ENCODE results near the gene KITLG. TPM values are rescaled to one million over a fixed set of nuclear protein-coding genes. Genes with fewer than 3 reads are reported as not detected.
"Not testable (repeated sequence)": the region's sequence is repeated elsewhere in the genome, so short reads cannot be mapped to it uniquely, and the experiment has no call there.

Gene KITLG, protein sequence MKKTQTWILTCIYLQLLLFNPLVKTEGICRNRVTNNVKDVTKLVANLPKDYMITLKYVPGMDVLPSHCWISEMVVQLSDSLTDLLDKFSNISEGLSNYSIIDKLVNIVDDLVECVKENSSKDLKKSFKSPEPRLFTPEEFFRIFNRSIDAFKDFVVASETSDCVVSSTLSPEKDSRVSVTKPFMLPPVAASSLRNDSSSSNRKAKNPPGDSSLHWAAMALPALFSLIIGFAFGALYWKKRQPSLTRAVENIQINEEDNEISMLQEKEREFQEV
- total RNA-seq (7.5 TPM), polyA plus RNA-seq (8.6 TPM)
- long read RNA-seq, donor 1 = 0 reads
- long read RNA-seq, donor 2 = 0 reads
- long read RNA-seq, donor 3, full-length matches to known transcripts = 3 of 3 reads
- long read RNA-seq, donor 3, partial matches to known transcripts = 0 of 3 reads
- long read RNA-seq, donor 3, other reads (novel, unspliced or antisense) = 0 of 3 reads
- long read RNA-seq, donor 4, full-length matches to known transcripts = 2 of 2 reads
- long read RNA-seq, donor 4, partial matches to known transcripts = 0 of 2 reads
- long read RNA-seq, donor 4, other reads (novel, unspliced or antisense) = 0 of 2 reads
- long read RNA-seq, donor 5, full-length matches to known transcripts = 5 of 5 reads
- long read RNA-seq, donor 5, partial matches to known transcripts = 0 of 5 reads
- long read RNA-seq, donor 5, other reads (novel, unspliced or antisense) = 0 of 5 reads
- long read RNA-seq, donor 6, full-length matches to known transcripts = 3 of 3 reads
- long read RNA-seq, donor 6, partial matches to known transcripts = 0 of 3 reads
- long read RNA-seq, donor 6, other reads (novel, unspliced or antisense) = 0 of 3 reads
- long read RNA-seq, donor 7, full-length matches to known transcripts = 4 of 4 reads
- long read RNA-seq, donor 7, partial matches to known transcripts = 0 of 4 reads
- long read RNA-seq, donor 7, other reads (novel, unspliced or antisense) = 0 of 4 reads
- long read RNA-seq, donor 8, full-length matches to known transcripts = 1 of 1 reads
- long read RNA-seq, donor 8, partial matches to known transcripts = 0 of 1 reads
- long read RNA-seq, donor 8, other reads (novel, unspliced or antisense) = 0 of 1 reads
- long read RNA-seq, donor 9, full-length matches to known transcripts = 4 of 4 reads
- long read RNA-seq, donor 9, partial matches to known transcripts = 0 of 4 reads
- long read RNA-seq, donor 9, other reads (novel, unspliced or antisense) = 0 of 4 reads
- long read RNA-seq, donor 10, full-length matches to known transcripts = 3 of 3 reads
- long read RNA-seq, donor 10, partial matches to known transcripts = 0 of 3 reads
- long read RNA-seq, donor 10, other reads (novel, unspliced or antisense) = 0 of 3 reads

DNA sequence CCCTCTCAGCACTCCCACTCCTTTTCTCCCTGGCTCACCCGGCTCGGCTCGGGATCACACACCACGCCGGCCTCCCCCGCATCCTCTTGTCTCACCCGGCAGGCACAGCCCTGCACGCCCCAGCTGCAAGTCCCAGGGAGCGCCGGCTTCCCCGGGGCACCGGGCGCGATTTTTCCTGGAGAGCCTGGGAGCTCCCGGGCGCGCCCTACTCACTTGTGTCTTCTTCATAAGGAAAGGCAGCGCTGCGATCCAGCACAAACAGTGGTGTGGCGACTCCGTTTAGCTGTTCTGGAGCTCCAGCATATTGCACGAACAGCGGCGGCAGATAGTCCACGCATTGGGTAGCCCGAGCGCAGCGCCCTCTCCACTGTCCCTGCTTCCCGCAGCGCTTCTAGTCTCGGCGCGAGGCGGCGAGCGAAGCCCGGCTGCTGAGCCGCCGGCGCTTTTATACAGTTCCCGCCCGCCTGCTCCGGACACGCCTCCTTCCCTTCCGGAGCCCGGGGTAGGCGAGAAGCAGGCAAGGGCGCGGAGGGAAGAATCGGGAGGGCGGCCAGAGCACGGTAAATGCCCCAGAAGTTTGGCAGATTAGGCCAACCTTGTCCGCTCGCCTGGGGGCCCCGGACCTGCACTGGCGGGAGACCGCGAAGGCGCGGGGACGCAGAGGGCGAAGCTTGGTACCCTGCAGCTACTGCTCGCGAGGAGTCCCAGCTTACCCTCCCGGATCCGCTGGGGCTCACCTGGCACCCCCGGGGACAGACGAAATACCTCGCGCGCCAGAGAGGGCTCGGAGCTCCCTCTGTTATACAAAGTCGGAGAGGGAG lies at the start of gene KITLG:
TSS of gene KITLG (minus strand) at position 421 of the 821 bp plus-strand sequence. CDS start at position 228, 193 bp downstream.
- peak within 1 kb of the TSS; percentile 23 to 41 for H3K4me3 ChIP-seq (ENCODE audit: low read length in 2 of 2)
- H3K4me1 ChIP-seq (ENCODE audit: control insufficient read depth in 2 of 2, insufficient read depth in 2 of 2, low read length in 2 of 2) = no peaks in the 10 kb centered on the region
- no peaks in the 10 kb centered on the region for H3K36me3 ChIP-seq (ENCODE audit: control insufficient read depth in 2 of 2, insufficient read depth in 2 of 2, low read length in 1 of 2)
- peaks cover 22 to 43% of the 10 kb centered on the region in 2 donors for H3K27me3 ChIP-seq (ENCODE audit: control insufficient read depth in 2 of 2, insufficient read depth in 1 of 2, low read length in 1 of 2)
- peaks cover 0 to 4% of the 10 kb centered on the region in 2 donors for H3K9me3 ChIP-seq (ENCODE audit: control insufficient read depth in 2 of 2, insufficient read depth in 1 of 2, low read length in 1 of 2)
- DNase-seq (ENCODE audit: low read depth in 6 of 9, low spot score in 9 of 9) = peak in 6 of 9 donors; percentile 5 to 46 (median 14)
- peak within 1 kb of the TSS in 1 of 2 donors; percentile 36 for H3K27ac ChIP-seq (ENCODE audit: low read depth in 1 of 2, low read length in 1 of 2)
- WGBS = 1% methylated on average over 73 of the region's 73 CpGs

DNA sequence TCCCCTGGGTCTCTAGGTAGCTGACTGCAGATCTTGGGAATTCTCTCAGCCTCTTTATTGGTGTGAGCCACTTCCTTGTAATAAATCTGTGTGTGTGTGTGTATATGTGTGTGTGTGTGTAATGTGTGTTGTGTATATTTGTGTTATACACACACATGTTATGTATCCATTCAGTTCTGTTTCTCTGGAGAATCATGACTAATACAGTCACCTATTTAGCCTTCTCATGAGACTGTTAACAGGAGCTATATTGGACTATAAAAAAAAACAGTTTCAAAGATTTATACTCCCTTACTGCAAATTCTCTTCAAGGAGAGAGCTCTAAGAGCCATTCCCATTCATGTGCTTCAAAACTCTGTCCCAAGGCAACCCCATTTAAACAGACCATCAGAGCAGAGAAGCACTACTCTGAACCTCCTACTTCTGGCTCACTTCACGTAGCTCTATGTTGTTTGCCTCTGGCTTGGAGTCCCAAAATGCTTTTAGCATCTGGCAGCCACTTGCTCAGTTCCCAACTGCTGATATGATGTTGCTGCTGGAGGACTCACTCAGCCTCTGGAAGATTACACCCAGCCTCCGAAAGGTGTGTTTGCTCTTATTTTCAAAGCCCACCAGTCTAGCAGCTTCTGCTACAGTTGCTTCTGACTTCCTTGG lies 48.7 kb upstream of the KITLG start:
- Histone ChIP-seq H3K27me3 (ENCODE audit: control insufficient read depth in 2 of 2, insufficient read depth in 1 of 2, low read length in 1 of 2) (no peaks in the 10 kb centered on the region), H3K36me3 (ENCODE audit: control insufficient read depth in 2 of 2, insufficient read depth in 2 of 2, low read length in 1 of 2) (no peaks in the 10 kb centered on the region), H3K9me3 (ENCODE audit: control insufficient read depth in 2 of 2, insufficient read depth in 1 of 2, low read length in 1 of 2) (no peaks in the 10 kb centered on the region), H3K27ac (ENCODE audit: low read depth in 1 of 2, low read length in 1 of 2) (no peak overlapping the region), H3K4me1 (ENCODE audit: control insufficient read depth in 2 of 2, insufficient read depth in 2 of 2, low read length in 2 of 2) (no peaks in the 10 kb centered on the region), H3K4me3 (ENCODE audit: low read length in 2 of 2) (no peak overlapping the region)
- 88% methylated on average over 2 of the region's 2 CpGs for WGBS
- DNase-seq (ENCODE audit: low read depth in 6 of 9, low spot score in 9 of 9) = no peak

GRCh38 chr12:88628035-88628434 lies 47.8 kb upstream of the KITLG start:
- not testable (repeated sequence) for H3K36me3 ChIP-seq (ENCODE audit: control insufficient read depth in 2 of 2, insufficient read depth in 2 of 2, low read length in 1 of 2); H3K27me3 ChIP-seq (ENCODE audit: control insufficient read depth in 2 of 2, insufficient read depth in 1 of 2, low read length in 1 of 2); DNase-seq (ENCODE audit: low read depth in 6 of 9, low spot score in 9 of 9); H3K4me3 ChIP-seq (ENCODE audit: low read length in 2 of 2); H3K9me3 ChIP-seq (ENCODE audit: control insufficient read depth in 2 of 2, insufficient read depth in 1 of 2, low read length in 1 of 2); H3K27ac ChIP-seq (ENCODE audit: low read depth in 1 of 2, low read length in 1 of 2); H3K4me1 ChIP-seq (ENCODE audit: control insufficient read depth in 2 of 2, insufficient read depth in 2 of 2, low read length in 2 of 2)
- WGBS = 88% methylated on average over 1 of the region's 1 CpG

GRCh38 chr12:88627501-88627900 lies 47.2 kb upstream of the KITLG start:
- Histone ChIP-seq H3K9me3 (ENCODE audit: control insufficient read depth in 2 of 2, insufficient read depth in 1 of 2, low read length in 1 of 2) (no peaks in the 10 kb centered on the region), H3K4me1 (ENCODE audit: control insufficient read depth in 2 of 2, insufficient read depth in 2 of 2, low read length in 2 of 2) (no peaks in the 10 kb centered on the region), H3K4me3 (ENCODE audit: low read length in 2 of 2) (no peak overlapping the region), H3K27me3 (ENCODE audit: control insufficient read depth in 2 of 2, insufficient read depth in 1 of 2, low read length in 1 of 2) (no peaks in the 10 kb centered on the region), H3K36me3 (ENCODE audit: control insufficient read depth in 2 of 2, insufficient read depth in 2 of 2, low read length in 1 of 2) (no peaks in the 10 kb centered on the region), H3K27ac (ENCODE audit: low read depth in 1 of 2, low read length in 1 of 2) (no peak overlapping the region)
- 89% methylated on average over 1 of the region's 1 CpG for WGBS
- DNase-seq (ENCODE audit: low read depth in 6 of 9, low spot score in 9 of 9) = no peak

GRCh38 chr12:88625356-88625755 lies 45.1 kb upstream of the KITLG start:
- WGBS = 91% methylated on average over 7 of the region's 7 CpGs
- no peaks in the 10 kb centered on the region for H3K9me3 ChIP-seq (ENCODE audit: control insufficient read depth in 2 of 2, insufficient read depth in 1 of 2, low read length in 1 of 2)
- H3K27ac ChIP-seq (ENCODE audit: low read depth in 1 of 2, low read length in 1 of 2) = no peak overlapping the region
- no peaks in the 10 kb centered on the region for H3K4me1 ChIP-seq (ENCODE audit: control insufficient read depth in 2 of 2, insufficient read depth in 2 of 2, low read length in 2 of 2)
- no peak for DNase-seq (ENCODE audit: low read depth in 6 of 9, low spot score in 9 of 9)
- H3K4me3 ChIP-seq (ENCODE audit: low read length in 2 of 2) = no peak overlapping the region
- no peaks in the 10 kb centered on the region for H3K27me3 ChIP-seq (ENCODE audit: control insufficient read depth in 2 of 2, insufficient read depth in 1 of 2, low read length in 1 of 2)
- H3K36me3 ChIP-seq (ENCODE audit: control insufficient read depth in 2 of 2, insufficient read depth in 2 of 2, low read length in 1 of 2) = no peaks in the 10 kb centered on the region

GRCh38 chr12:88624911-88625310 lies 44.6 kb upstream of the KITLG start:
- Histone ChIP-seq H3K4me1 (ENCODE audit: control insufficient read depth in 2 of 2, insufficient read depth in 2 of 2, low read length in 2 of 2) (no peaks in the 10 kb centered on the region), H3K9me3 (ENCODE audit: control insufficient read depth in 2 of 2, insufficient read depth in 1 of 2, low read length in 1 of 2) (no peaks in the 10 kb centered on the region), H3K27me3 (ENCODE audit: control insufficient read depth in 2 of 2, insufficient read depth in 1 of 2, low read length in 1 of 2) (no peaks in the 10 kb centered on the region), H3K4me3 (ENCODE audit: low read length in 2 of 2) (no peak overlapping the region), H3K36me3 (ENCODE audit: control insufficient read depth in 2 of 2, insufficient read depth in 2 of 2, low read length in 1 of 2) (no peaks in the 10 kb centered on the region), H3K27ac (ENCODE audit: low read depth in 1 of 2, low read length in 1 of 2) (no peak overlapping the region)
- 90% methylated on average over 3 of the region's 3 CpGs for WGBS
- DNase-seq (ENCODE audit: low read depth in 6 of 9, low spot score in 9 of 9) = no peak

- no peak for DNase-seq (ENCODE audit: low read depth in 6 of 9, low spot score in 9 of 9)
- Histone ChIP-seq H3K9me3 (ENCODE audit: control insufficient read depth in 2 of 2, insufficient read depth in 1 of 2, low read length in 1 of 2) (no peaks in the 10 kb centered on the region), H3K4me1 (ENCODE audit: control insufficient read depth in 2 of 2, insufficient read depth in 2 of 2, low read length in 2 of 2) (no peaks in the 10 kb centered on the region), H3K27me3 (ENCODE audit: control insufficient read depth in 2 of 2, insufficient read depth in 1 of 2, low read length in 1 of 2) (no peaks in the 10 kb centered on the region), H3K4me3 (ENCODE audit: low read length in 2 of 2) (no peak overlapping the region), H3K27ac (ENCODE audit: low read depth in 1 of 2, low read length in 1 of 2) (no peak overlapping the region), H3K36me3 (ENCODE audit: control insufficient read depth in 2 of 2, insufficient read depth in 2 of 2, low read length in 1 of 2) (no peaks in the 10 kb centered on the region)
- WGBS = 71% methylated on average over 3 of the region's 3 CpGs
These were observed 43.7 kb upstream of the KITLG start for GRCh38 chr12:88623777-88624548.

Data from thymus (tissue), 14 donors.